HG03095 (cell line): Measurements from ENCODE around the gene LRBA.
"Not testable (repeated sequence)": the region's sequence is repeated elsewhere in the genome, so short reads cannot be mapped to it uniquely, and the experiment has no call there.

Source experiments
- ATAC-seq: cut with Tn5 transposase; IDR thresholded peaks from one replicate; pipeline ENCODE4 v1.9.1; 2021; ENCODE audit warnings: moderate library complexity; ENCODE audit not compliant: unreplicated experiment

Gene LRBA

GRCh38 chr4:150518559-150518958 lies 496.5 kb downstream of the LRBA start:
- no peak for ATAC-seq

- no peak for ATAC-seq
These were observed 499.9 kb downstream of the LRBA start for GRCh38 chr4:150515135-150515534.

- no peak for ATAC-seq
These were observed 500.4 kb downstream of the LRBA start for GRCh38 chr4:150514709-150515108.

GRCh38 chr4:150510176-150510865 lies 504.8 kb downstream of the LRBA start:
- no peak for ATAC-seq

- not testable (repeated sequence) for ATAC-seq
These were observed 507.4 kb downstream of the LRBA start for GRCh38 chr4:150507656-150508055.

GRCh38 chr4:150501983-150502382 lies 513.1 kb downstream of the LRBA start:
- no peak for ATAC-seq

GRCh38 chr4:150501009-150501727 lies 513.9 kb downstream of the LRBA start:
- ATAC-seq: no peak

- ATAC-seq: no peak
These were observed 517.5 kb downstream of the LRBA start for GRCh38 chr4:150497612-150498011.

- no peak for ATAC-seq
These were observed 519.5 kb downstream of the LRBA start for GRCh38 chr4:150495550-150495949.

GRCh38 chr4:150493851-150494250 lies 521.2 kb downstream of the LRBA start:
- no peak for ATAC-seq

GRCh38 chr4:150491132-150492049 lies 523.7 kb downstream of the LRBA start:
- ATAC-seq: no peak

GRCh38 chr4:150482581-150482980 lies 532.5 kb downstream of the LRBA start:
- no peak for ATAC-seq

- ATAC-seq: no peak
These were observed 535.4 kb downstream of the LRBA start for GRCh38 chr4:150479657-150480056.

GRCh38 chr4:150477869-150478268 lies 537.2 kb downstream of the LRBA start:
- no peak for ATAC-seq

GRCh38 chr4:150476776-150477175 lies 538.3 kb downstream of the LRBA start:
- no peak for ATAC-seq

- ATAC-seq: no peak
These were observed 539.3 kb downstream of the LRBA start for GRCh38 chr4:150475763-150476162.

GRCh38 chr4:150464523-150464922 lies 550.6 kb downstream of the LRBA start:
- ATAC-seq: no peak

- no peak for ATAC-seq
These were observed 552.3 kb downstream of the LRBA start for GRCh38 chr4:150462743-150463142.

GRCh38 chr4:150461957-150462356 lies 553.1 kb downstream of the LRBA start:
- ATAC-seq: no peak

GRCh38 chr4:150457802-150458201 lies 557.3 kb downstream of the LRBA start:
- ATAC-seq: no peak

- ATAC-seq: no peak
These were observed 563.2 kb downstream of the LRBA start for GRCh38 chr4:150451883-150452282.
